ENCODE data around the gene ZSCAN9. TPM values are rescaled to one million over a fixed set of nuclear protein-coding genes. Genes with fewer than 3 reads are reported as not detected.
A peak's percentile ranks its signal among the peaks of the same experiment; 100 is the strongest.

ZSCAN9 gene
- total and polyA plus RNA-seq, 2 of the 13 experiments (the other 11 are each of a cell fraction or from before 2014, with no cell fraction given) = 14.6 to 17.8 TPM

DNA sequence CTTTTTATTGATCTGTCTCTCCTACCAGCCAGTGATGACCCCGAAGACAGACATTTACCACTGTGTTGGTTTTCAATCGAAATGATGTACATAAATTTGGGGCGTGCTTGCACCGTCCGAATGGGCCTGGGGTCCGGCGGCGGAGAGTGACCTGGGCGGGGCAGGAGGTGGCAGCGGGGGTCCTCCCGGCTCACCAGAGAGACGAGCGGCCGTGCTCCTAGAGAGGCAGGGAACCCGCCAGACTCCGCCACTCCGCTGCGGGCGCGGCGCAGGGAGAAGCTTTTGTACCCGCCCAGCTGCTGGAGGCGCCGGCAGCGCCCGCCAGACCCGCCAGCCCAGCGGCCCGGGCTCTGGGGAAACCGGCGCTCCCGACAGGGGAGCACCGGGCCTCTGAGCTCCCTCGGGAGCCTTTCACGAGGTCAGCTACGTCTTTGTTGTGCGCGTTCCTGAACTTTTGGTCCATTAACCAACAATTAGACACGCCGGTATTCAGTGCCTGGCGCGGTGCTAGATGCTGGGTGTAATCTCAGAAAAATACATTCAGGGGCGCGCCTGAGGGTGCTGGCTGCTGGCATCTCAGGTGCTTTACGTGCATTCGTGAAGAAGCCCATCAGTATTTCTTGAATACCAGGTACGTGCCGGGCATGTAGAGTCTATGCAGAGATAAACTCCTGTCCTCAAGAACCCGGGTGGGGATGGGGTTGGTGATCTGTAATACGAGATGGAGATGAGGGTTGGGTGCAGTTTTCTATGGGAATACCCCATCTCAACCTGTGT lies 56.4 kb downstream of the ZSCAN9 start, which contains the start of gene PGBD1 (continued):
- TF ChIP-seq, protein P1, sequence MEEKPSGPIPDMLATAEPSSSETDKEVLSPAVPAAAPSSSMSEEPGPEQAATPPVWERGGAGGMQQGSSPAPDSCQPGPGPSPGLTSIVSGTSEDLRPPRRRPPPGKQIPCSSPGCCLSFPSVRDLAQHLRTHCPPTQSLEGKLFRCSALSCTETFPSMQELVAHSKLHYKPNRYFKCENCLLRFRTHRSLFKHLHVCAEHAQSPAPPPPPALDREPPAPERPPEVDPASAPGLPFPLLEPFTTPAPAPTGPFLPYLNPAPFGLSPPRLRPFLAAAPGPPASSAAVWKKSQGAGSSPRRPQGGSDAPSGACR (CRISPR knock-in tag; IDR thresholded peaks at IDR 0.05) = peak; percentile 90; the same call in 1 of the 2 replicates
- TF ChIP-seq KLF11 (CRISPR knock-in tag; IDR thresholded peaks at IDR 0.05) = 0 out of 2 replicates have a peak, but pooled peaks have one; percentile 14
- TF ChIP-seq HOXD1 (CRISPR knock-in tag; IDR thresholded peaks at IDR 0.05) = peak; percentile 46
- TF ChIP-seq ISX (CRISPR knock-in tag; conservative IDR thresholded peaks at IDR 0.05) = 0 out of 2 replicates have a peak, but pooled peaks have one; percentile 62
- no peak for TF ChIP-seq HNRNPUL1 (IDR thresholded peaks at IDR 0.05; ENCODE audit: low read depth, low read length)
- TF ChIP-seq ZNF570 (CRISPR knock-in tag; IDR thresholded peaks at IDR 0.05; ENCODE audit: borderline replicate concordance) = no peak
- TF ChIP-seq HES4 (CRISPR knock-in tag; IDR thresholded peaks at IDR 0.05; ENCODE audit: borderline replicate concordance) = no peak
- TF ChIP-seq TGIF2 (CRISPR knock-in tag; IDR thresholded peaks at IDR 0.05) = peak; percentile 80; the same call in 1 of the 2 replicates
- TF ChIP-seq GATA4 (IDR thresholded peaks at IDR 0.05; ENCODE audit: borderline replicate concordance, low read depth) = no peak
- TF ChIP-seq RCOR2 (CRISPR knock-in tag; IDR thresholded peaks at IDR 0.05) = no peak
- TF ChIP-seq RELA (CRISPR knock-in tag; IDR thresholded peaks at IDR 0.05) = no peak
- no peak; a peak in 1 of 4 replicates for TF ChIP-seq NR2F1 (CRISPR knock-in tag; IDR thresholded peaks at IDR 0.05)
- TF ChIP-seq, protein P2, sequence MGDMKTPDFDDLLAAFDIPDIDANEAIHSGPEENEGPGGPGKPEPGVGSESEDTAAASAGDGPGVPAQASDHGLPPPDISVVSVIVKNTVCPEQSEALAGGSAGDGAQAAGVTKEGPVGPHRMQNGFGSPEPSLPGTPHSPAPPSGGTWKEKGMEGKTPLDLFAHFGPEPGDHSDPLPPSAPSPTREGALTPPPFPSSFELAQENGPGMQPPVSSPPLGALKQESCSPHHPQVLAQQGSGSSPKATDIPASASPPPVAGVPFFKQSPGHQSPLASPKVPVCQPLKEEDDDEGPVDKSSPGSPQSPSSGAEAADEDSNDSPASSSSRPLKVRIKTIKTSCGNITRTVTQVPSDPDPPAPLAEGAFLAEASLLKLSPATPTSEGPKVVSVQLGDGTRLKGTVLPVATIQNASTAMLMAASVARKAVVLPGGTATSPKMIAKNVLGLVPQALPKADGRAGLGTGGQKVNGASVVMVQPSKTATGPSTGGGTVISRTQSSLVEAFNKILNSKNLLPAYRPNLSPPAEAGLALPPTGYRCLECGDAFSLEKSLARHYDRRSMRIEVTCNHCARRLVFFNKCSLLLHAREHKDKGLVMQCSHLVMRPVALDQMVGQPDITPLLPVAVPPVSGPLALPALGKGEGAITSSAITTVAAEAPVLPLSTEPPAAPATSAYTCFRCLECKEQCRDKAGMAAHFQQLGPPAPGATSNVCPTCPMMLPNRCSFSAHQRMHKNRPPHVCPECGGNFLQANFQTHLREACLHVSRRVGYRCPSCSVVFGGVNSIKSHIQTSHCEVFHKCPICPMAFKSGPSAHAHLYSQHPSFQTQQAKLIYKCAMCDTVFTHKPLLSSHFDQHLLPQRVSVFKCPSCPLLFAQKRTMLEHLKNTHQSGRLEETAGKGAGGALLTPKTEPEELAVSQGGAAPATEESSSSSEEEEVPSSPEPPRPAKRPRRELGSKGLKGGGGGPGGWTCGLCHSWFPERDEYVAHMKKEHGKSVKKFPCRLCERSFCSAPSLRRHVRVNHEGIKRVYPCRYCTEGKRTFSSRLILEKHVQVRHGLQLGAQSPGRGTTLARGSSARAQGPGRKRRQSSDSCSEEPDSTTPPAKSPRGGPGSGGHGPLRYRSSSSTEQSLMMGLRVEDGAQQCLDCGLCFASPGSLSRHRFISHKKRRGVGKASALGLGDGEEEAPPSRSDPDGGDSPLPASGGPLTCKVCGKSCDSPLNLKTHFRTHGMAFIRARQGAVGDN (CRISPR knock-in tag; IDR thresholded peaks at IDR 0.05) = peak; percentile 84
- no peak for TF ChIP-seq ZNF850 (CRISPR knock-in tag; conservative IDR thresholded peaks at IDR 0.05)
- TF ChIP-seq AGO2 (optimal IDR thresholded peaks at IDR 0.05; ENCODE audit: low read depth, low read length) = peak; percentile 86
- TF ChIP-seq, protein P3, sequence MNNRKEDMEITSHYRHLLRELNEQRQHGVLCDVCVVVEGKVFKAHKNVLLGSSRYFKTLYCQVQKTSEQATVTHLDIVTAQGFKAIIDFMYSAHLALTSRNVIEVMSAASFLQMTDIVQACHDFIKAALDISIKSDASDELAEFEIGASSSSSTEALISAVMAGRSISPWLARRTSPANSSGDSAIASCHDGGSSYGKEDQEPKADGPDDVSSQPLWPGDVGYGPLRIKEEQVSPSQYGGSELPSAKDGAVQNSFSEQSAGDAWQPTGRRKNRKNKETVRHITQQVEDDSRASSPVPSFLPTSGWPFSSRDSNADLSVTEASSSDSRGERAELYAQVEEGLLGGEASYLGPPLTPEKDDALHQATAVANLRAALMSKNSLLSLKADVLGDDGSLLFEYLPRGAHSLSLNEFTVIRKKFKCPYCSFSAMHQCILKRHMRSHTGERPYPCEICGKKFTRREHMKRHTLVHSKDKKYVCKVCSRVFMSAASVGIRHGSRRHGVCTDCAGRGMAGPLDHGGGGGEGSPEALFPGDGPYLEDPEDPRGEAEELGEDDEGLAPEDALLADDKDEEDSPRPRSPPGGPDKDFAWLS (CRISPR knock-in tag; IDR thresholded peaks at IDR 0.05; ENCODE audit: borderline replicate concordance) = no peak
- TF ChIP-seq, protein P4, sequence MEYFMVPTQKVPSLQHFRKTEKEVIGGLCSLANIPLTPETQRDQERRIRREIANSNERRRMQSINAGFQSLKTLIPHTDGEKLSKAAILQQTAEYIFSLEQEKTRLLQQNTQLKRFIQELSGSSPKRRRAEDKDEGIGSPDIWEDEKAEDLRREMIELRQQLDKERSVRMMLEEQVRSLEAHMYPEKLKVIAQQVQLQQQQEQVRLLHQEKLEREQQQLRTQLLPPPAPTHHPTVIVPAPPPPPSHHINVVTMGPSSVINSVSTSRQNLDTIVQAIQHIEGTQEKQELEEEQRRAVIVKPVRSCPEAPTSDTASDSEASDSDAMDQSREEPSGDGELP (IDR thresholded peaks at IDR 0.05; ENCODE audit: borderline replicate concordance, low read depth) = peak; percentile 72; the same call in 1 of the 2 replicates
- TF ChIP-seq SETDB1 (CRISPR knock-in tag; IDR thresholded peaks at IDR 0.05; ENCODE audit: borderline replicate concordance) = no peak
- TF ChIP-seq SIN3B (IDR thresholded peaks at IDR 0.05; ENCODE audit: low read length) = no peak
- TF ChIP-seq, protein P5, sequence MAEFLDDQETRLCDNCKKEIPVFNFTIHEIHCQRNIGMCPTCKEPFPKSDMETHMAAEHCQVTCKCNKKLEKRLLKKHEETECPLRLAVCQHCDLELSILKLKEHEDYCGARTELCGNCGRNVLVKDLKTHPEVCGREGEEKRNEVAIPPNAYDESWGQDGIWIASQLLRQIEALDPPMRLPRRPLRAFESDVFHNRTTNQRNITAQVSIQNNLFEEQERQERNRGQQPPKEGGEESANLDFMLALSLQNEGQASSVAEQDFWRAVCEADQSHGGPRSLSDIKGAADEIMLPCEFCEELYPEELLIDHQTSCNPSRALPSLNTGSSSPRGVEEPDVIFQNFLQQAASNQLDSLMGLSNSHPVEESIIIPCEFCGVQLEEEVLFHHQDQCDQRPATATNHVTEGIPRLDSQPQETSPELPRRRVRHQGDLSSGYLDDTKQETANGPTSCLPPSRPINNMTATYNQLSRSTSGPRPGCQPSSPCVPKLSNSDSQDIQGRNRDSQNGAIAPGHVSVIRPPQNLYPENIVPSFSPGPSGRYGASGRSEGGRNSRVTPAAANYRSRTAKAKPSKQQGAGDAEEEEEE (CRISPR knock-in tag; IDR thresholded peaks at IDR 0.05; ENCODE audit: borderline replicate concordance) = no peak
